HepG2 (cell line): ENCODE results near the gene CNNM4. TPM values are rescaled to one million over a fixed set of nuclear protein-coding genes. Genes with fewer than 3 reads are reported as not detected.

Source experiments
- HINFP ChIP-seq: sonication (generic); formaldehyde crosslinking; IDR thresholded peaks from 2 replicates; pipeline ENCODE4 v1.4.0; 2020; ENCODE audit warnings: low read depth, mild to moderate bottlenecking, missing genetic modification reagents
- KDM6A ChIP-seq: IDR thresholded peaks from 2 replicates; pipeline ENCODE4 v1.6.1; 2016; ENCODE audit warnings: low read depth
- MAZ ChIP-seq, 2 experiments: sonication (generic) in 1 of 2; formaldehyde crosslinking in 1 of 2; IDR thresholded peaks; 2 replicates each; pipeline versions ENCODE4 v1.5.0 to v1.6.1; 2012 to 2020; ENCODE audit warnings: low read depth in 2 of 2, mild to moderate bottlenecking in 2 of 2, borderline replicate concordance in 1 of 2, improper control_type of control experiment in 1 of 2, low read length in 1 of 2, missing genetic modification reagents in 1 of 2, moderate library complexity in 1 of 2
- NR2F1 ChIP-seq, 2 experiments: fragments of 450-650 bp in 1 of 2; formaldehyde crosslinking in 1 of 2; IDR thresholded peaks; 2 replicates each; pipeline versions ENCODE4 v1.5.0 to v1.6.1; 2016 to 2020; ENCODE audit warnings: mild to moderate bottlenecking in 1 of 2, missing compliant biosample characterization in 1 of 2, missing genetic modification reagents in 1 of 2, moderate library complexity in 1 of 2
- NR2F6 ChIP-seq, 2 experiments: IDR thresholded peaks; 2 replicates each; pipeline ENCODE4 v1.6.1; 2016; ENCODE audit warnings: antibody characterized with exemption in 1 of 2, mild to moderate bottlenecking in 1 of 2
- THRA ChIP-seq: sonication (generic); formaldehyde crosslinking; IDR thresholded peaks from 2 replicates; pipeline ENCODE4 v1.4.0; 2020; ENCODE audit warnings: missing genetic modification reagents, borderline replicate concordance
- YY1 ChIP-seq: IDR thresholded peaks from 2 replicates; pipeline ENCODE4 v1.6.1; 2011; ENCODE audit warnings: low read length, low read depth, moderate library complexity, mild to moderate bottlenecking; ENCODE audit not compliant: insufficient read depth, insufficient replicate concordance
- ZFY ChIP-seq: sonication (generic); formaldehyde crosslinking; IDR thresholded peaks from 2 replicates; pipeline ENCODE4 v1.4.0; 2020; ENCODE audit warnings: missing genetic modification reagents
- ZNF788 ChIP-seq: sonication (generic); formaldehyde crosslinking; IDR thresholded peaks from 2 replicates; pipeline ENCODE4 v1.5.0; 2020; ENCODE audit warnings: mild to moderate bottlenecking, missing genetic modification reagents, borderline replicate concordance
- polyA plus RNA-seq, 8 experiments: library from polyadenylated mRNA; depleted of rRNA in 3 of 8; stranded (reverse) in 7 of 8; unstranded in 1 of 8; fragments of >200 nt; fragmentation: Illumina TruSeq in 4 of 8; extraction: Trizol in 4 of 8; gene quantifications; 2 replicates each; pipeline versions ENCODE4 v1.2.1 to v1.2.3, GENCODE V29; 2011 to 2016; ENCODE audit warnings: low read depth in 4 of 8, missing spikeins in 1 of 8, mixed read lengths in 1 of 8; ENCODE audit not compliant: insufficient read depth in 1 of 8
- total RNA-seq, 5 experiments: library from RNA; depleted of rRNA; stranded (reverse); fragments of >200 nt; fragmentation: Illumina TruSeq; extraction: Trizol; gene quantifications; 2 replicates each; pipeline ENCODE4 v1.2.3, GENCODE V29; 2016; ENCODE audit warnings: low read depth in 1 of 5
- TF ChIP-seq, protein P1 (sequence below): IDR thresholded peaks from 2 replicates; pipeline ENCODE4 v1.6.1; 2016; ENCODE audit warnings: mild to moderate bottlenecking, missing biosample characterization, missing genetic modification reagents
- TF ChIP-seq, protein P2 (sequence below): sonication (generic); formaldehyde crosslinking; IDR thresholded peaks from 2 replicates; pipeline ENCODE4 v1.4.0; 2020; ENCODE audit warnings: missing genetic modification reagents
- TF ChIP-seq, protein P3 (sequence below): IDR thresholded peaks from 2 replicates; pipeline ENCODE4 v1.6.1; 2016

The CNNM4 gene
- total and polyA plus RNA-seq, 2 of the 13 experiments (the other 11 are each of a cell fraction or from before 2014, with no cell fraction given): 5.9 to 8.4 TPM

- 0 out of 2 replicates have a peak, but pooled peaks have one; percentile 42 for TF ChIP-seq HINFP (CRISPR knock-in tag)
- peak; percentile 31; the same call in 1 of the 2 replicates for TF ChIP-seq THRA
- TF ChIP-seq, protein P1, sequence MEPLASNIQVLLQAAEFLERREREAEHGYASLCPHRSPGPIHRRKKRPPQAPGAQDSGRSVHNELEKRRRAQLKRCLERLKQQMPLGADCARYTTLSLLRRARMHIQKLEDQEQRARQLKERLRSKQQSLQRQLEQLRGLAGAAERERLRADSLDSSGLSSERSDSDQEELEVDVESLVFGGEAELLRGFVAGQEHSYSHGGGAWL (CRISPR knock-in tag): no peak; the same call in 1 of the 2 replicates
- TF ChIP-seq MAZ (IDR thresholded peaks at IDR 0.05; ENCODE audit: borderline replicate concordance, low read depth, low read length): no peak
- TF ChIP-seq MAZ (CRISPR knock-in tag; IDR thresholded peaks at IDR 0.05; ENCODE audit: low read depth): 0 out of 2 replicates have a peak, but pooled peaks have one; percentile 47
- 0 out of 2 replicates have a peak, but pooled peaks have one; percentile 12 for TF ChIP-seq NR2F6 (IDR thresholded peaks at IDR 0.05)
- TF ChIP-seq NR2F6 (CRISPR knock-in tag; IDR thresholded peaks at IDR 0.05): peak; percentile 62
- TF ChIP-seq, protein P2, sequence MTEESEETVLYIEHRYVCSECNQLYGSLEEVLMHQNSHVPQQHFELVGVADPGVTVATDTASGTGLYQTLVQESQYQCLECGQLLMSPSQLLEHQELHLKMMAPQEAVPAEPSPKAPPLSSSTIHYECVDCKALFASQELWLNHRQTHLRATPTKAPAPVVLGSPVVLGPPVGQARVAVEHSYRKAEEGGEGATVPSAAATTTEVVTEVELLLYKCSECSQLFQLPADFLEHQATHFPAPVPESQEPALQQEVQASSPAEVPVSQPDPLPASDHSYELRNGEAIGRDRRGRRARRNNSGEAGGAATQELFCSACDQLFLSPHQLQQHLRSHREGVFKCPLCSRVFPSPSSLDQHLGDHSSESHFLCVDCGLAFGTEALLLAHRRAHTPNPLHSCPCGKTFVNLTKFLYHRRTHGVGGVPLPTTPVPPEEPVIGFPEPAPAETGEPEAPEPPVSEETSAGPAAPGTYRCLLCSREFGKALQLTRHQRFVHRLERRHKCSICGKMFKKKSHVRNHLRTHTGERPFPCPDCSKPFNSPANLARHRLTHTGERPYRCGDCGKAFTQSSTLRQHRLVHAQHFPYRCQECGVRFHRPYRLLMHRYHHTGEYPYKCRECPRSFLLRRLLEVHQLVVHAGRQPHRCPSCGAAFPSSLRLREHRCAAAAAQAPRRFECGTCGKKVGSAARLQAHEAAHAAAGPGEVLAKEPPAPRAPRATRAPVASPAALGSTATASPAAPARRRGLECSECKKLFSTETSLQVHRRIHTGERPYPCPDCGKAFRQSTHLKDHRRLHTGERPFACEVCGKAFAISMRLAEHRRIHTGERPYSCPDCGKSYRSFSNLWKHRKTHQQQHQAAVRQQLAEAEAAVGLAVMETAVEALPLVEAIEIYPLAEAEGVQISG: peak; percentile 43; the same call in 1 of the 2 replicates
- no peak for TF ChIP-seq ZNF788 (CRISPR knock-in tag)
- no peak for TF ChIP-seq ZFY (CRISPR knock-in tag)
- no peak for TF ChIP-seq YY1
- TF ChIP-seq, protein P3, sequence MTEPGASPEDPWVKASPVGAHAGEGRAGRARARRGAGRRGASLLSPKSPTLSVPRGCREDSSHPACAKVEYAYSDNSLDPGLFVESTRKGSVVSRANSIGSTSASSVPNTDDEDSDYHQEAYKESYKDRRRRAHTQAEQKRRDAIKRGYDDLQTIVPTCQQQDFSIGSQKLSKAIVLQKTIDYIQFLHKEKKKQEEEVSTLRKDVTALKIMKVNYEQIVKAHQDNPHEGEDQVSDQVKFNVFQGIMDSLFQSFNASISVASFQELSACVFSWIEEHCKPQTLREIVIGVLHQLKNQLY (CRISPR knock-in tag): no peak
- TF ChIP-seq KDM6A (CRISPR knock-in tag): no peak
- peak; percentile 38 to 55; a peak in 2 of 4 replicates for TF ChIP-seq NR2F1 (CRISPR knock-in tag; IDR thresholded peaks at IDR 0.05)
Measured at GRCh38 chr2:96848264-96848663, 87.6 kb downstream of the CNNM4 start (continued).
